Left forelimb (tissue), 1 donor: ENCODE results near the gene DUSP7.
"Not testable (repeated sequence)": the region's sequence is repeated elsewhere in the genome, so short reads cannot be mapped to it uniquely, and the experiment has no call there.

Experiments used
- DNase-seq: peaks from one replicate; pipeline ENCODE4 v3.0.0-alpha.2; 2018; ENCODE audit warnings: low spot score

The DUSP7 gene

GRCh38 chr3:52047295-52047960 lies 8.9 kb downstream of the DUSP7 start:
- DNase-seq, result no peak

- DNase-seq, result no peak
Measured at GRCh38 chr3:52046902-52047239, 9.5 kb downstream of the DUSP7 start.

GRCh38 chr3:52046186-52046901 lies 10.0 kb downstream of the DUSP7 start:
- no peak for DNase-seq

- no peak for DNase-seq
Measured at GRCh38 chr3:52044869-52045619, 11.3 kb downstream of the DUSP7 start.

- DNase-seq, result no peak
Measured at GRCh38 chr3:52043750-52044149, 12.6 kb downstream of the DUSP7 start.

- not testable (repeated sequence) for DNase-seq
Measured at GRCh38 chr3:52043039-52043438, 13.3 kb downstream of the DUSP7 start.

- DNase-seq, result no peak
Measured at GRCh38 chr3:52041118-52041731, 15.1 kb downstream of the DUSP7 start.

- DNase-seq, result no peak
Measured at GRCh38 chr3:52040600-52040999, 15.8 kb downstream of the DUSP7 start.

- DNase-seq, result no peak
Measured at GRCh38 chr3:52039846-52040245, 16.5 kb downstream of the DUSP7 start.

GRCh38 chr3:52039426-52039825 lies 16.9 kb downstream of the DUSP7 start:
- DNase-seq, result no peak

- no peak for DNase-seq
Measured at GRCh38 chr3:52038227-52038626, 18.1 kb downstream of the DUSP7 start.

- DNase-seq, result no peak
Measured at GRCh38 chr3:52037291-52037690, 19.1 kb downstream of the DUSP7 start.

GRCh38 chr3:52036829-52037228 lies 19.5 kb downstream of the DUSP7 start:
- DNase-seq, result no peak

- DNase-seq, result no peak
Measured at GRCh38 chr3:52036222-52036694, 20.1 kb downstream of the DUSP7 start.

- no peak for DNase-seq
Measured at GRCh38 chr3:52034651-52035050, 21.7 kb downstream of the DUSP7 start.

GRCh38 chr3:52034212-52034611 lies 22.2 kb downstream of the DUSP7 start:
- no peak for DNase-seq

GRCh38 chr3:52033748-52034147 lies 22.6 kb downstream of the DUSP7 start:
- not testable (repeated sequence) for DNase-seq

- no peak for DNase-seq
Measured at GRCh38 chr3:52032702-52033408, 23.5 kb downstream of the DUSP7 start.

- no peak for DNase-seq
Measured at GRCh38 chr3:52031896-52032295, 24.5 kb downstream of the DUSP7 start.

GRCh38 chr3:52030714-52031310 lies 25.6 kb downstream of the DUSP7 start:
- no peak for DNase-seq

- DNase-seq, result no peak
Measured at GRCh38 chr3:52029535-52029934, 26.8 kb downstream of the DUSP7 start.
